GM19193 (cell line): ENCODE results near the gene STXBP6.

Source experiments
- POLR2A ChIP-seq: IDR thresholded peaks from 4 replicates; pipeline ENCODE4 v1.6.1; 2011; ENCODE audit not compliant: insufficient read depth, insufficient read length; ENCODE audit errors: extremely low read depth

STXBP6 gene

DNA sequence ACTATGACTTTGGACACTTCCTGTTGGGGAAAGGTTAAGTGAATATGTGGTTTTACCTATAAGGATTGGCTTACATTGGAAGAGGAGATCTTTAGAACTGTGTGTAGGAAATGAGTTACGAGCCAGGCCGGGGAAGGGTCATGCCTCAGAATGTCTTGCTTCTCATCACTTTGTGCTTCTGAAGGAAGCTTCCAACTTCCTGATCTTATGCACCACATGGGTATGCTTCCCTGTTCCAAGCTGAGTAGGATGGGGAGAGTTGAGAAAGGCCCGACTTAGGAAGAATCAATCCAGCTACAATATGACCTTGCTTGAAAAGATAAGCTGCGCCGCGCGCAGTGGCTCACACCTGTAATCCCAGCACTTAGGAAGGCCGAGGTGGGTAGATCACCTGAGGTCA, 59.9 kb downstream of the STXBP6 start:
- no peak for TF ChIP-seq POLR2A

DNA sequence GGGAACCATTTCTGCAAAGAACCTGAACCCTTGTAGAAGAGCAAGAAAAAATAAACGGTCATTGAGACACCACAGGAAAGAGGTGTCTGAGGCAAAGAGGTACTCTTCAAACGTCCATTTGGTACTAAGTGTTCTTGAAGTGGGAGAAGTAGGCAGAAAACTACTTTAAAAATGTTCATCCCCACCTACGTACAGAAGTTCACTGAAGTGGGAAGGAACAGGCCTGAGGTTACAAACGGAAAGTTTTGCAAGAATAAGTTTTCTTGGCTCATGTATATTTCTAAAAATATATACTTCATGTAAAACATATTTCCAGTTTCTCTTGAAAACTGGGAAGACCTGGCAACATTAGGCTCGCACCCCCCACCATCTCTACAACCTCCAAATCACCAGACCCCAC, 61.2 kb downstream of the STXBP6 start:
- no peak for TF ChIP-seq POLR2A

- TF ChIP-seq POLR2A = no peak
Observed at GRCh38 chr14:24986206-24986893, 63.6 kb downstream of the STXBP6 start.

- no peak for TF ChIP-seq POLR2A
Observed at GRCh38 chr14:24984846-24985589, 64.9 kb downstream of the STXBP6 start.

DNA sequence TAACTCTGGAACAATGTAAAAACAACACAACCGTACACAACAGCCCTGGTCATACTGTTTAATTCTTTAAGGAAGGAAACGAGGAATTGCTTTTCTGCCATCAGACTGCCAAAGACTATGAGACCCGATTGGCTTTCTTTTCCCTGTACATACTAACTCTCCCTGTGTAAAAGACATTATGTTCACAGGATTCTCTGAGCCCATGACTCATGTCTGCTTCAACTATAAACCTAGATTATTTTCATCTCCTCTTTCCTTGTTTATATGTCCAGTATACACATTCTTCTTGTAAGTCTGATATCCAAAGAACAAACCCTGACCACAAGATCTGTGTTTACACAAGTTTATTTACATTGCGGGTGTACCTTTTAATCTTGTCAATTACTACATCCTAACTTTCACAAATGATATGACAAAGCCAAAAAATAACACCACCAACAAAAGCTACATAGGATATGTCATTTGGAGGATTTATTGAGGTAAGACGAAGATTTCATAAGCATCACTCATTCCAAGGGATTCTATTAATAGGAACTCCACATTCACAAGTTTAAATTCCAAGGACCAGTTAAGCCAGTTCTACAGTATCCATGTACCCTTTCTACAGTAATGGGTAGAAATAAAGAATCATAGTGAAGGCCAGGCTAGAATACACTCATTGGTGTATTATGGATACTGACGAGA, 67.3 kb downstream of the STXBP6 start:
- no peak for TF ChIP-seq POLR2A

GRCh38 chr14:24979725-24980239, 70.2 kb downstream of the STXBP6 start:
- no peak for TF ChIP-seq POLR2A

DNA sequence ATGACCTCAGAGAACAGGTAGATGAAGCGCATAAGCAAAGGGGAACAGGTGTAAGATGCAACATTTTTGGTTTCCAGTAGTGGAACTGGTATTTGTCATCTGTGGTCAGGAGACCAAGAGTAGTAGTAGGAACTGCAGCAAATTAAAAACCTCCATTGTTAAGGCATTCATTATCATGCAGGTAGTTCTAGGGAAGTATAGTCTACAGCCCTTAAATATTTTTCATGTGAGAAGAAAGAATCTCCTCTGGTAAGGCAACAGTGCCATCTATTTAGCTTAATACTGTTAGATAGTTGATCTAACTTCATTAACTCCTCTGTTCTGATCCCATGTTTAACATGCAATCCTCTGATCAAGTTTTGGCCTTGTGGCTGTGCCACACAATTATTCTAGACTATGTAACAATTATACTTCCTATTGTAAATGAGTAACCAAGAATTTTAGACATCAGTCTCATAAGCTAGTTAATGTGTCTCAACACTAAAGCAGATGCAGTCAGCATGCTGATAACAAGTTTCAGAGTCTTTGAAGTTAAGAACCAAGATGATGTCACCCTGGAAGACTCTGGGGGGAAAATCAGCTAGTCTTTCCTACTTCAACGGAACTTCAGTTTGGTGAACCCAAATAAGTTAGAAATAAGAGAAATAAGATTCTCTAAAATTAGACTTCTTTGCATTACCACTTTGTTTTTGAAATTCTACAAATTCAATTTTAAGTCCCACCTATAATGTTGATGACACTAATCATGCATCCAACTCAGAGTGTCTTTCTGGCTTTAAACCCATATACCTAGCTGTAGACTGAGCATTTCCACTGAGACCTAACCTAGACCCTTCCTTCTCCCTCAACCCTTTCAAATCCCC, 70.9 kb downstream of the STXBP6 start:
- no peak for TF ChIP-seq POLR2A

DNA sequence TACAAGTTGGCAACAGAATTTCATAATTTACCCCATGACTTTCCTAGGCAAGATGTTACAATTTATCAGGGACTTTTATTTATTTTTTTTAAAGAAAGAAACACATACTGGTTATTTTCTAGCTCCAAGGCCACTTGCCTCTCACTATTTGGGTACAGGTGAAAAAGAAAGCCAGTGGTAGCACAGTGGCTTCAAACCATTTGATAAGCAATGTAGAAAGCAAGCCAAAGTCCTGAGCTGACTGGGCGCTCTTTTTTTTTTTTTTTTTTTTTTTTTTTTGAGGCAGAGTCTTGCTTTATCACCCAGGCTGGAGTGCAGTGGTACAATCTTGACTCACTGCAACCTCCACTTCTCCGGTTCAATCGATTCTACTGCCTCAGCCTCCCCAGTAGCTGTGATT, 73.3 kb downstream of the STXBP6 start:
- TF ChIP-seq POLR2A = no peak

DNA sequence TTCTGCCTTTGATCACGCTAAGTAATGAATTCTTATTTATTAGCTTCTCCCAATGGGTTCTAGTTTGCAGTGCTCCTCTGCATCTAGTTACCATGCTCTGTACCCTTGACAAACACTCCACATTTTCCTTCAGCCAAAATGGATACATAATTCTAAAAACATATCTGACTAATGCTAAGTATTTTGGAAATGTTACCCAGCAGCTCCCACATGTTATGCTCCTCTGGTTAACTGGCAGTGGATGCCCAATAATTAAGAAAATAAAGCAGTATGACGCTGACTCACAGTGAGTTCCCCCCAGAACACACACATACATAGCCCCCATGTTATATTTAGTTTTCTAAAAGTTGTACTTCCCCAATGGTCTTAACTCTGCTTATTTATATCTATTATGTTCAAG, 74.6 kb downstream of the STXBP6 start:
- TF ChIP-seq POLR2A = no peak

DNA sequence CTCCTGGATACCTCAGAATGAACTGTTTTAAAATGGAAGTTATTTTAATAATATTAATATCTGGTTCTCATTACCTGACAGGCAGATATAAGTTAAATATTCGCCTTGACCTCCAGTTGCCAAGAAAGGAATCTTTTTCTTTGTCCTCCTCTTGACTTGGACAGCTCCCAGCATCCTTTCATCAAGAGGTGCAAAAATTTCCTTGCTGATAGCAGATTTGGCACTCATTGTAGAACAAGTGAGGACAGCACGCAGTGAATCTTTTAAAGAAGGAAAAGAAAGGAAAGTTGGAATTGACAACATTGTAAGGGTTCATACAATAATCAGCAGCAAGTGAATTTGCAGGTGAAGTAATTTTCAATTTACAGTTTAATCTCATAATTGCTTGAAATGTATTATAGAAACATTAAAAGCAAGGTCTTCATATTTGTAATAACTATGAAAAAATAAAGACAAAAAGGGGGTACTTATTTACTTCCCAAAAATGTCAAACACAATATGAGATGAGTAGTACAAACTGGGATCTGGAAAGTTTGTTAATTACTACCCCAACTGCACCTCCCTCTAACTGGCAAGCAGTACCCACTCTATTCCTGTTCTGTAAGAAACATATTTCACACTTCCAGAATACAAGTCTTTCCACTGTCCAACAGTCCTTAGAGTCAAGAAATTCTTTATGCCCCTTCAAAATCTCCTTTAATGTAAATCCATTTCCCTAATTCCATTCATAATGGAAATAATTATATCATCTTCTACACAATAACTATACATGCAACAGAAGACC, 75.2 kb downstream of the STXBP6 start:
- no peak for TF ChIP-seq POLR2A

DNA sequence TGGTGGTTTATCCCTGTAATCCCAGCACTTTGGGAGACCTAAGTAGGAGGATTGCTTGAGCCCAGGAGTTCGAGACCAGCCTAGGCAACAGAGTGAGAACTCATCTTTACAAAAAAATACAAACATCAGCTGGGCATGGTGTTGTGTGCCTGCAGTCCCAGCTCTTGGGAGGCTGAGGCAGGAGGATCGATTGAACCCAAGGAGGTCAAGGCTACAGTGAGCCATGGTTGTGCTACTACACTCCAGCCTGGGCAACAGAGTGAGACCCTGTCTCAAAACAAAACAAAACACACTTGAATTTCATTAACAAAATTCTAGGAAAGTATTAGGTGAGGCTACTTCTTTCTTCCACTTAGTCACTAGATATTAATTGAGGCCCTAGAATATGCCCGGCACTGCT, 77.1 kb downstream of the STXBP6 start:
- no peak for TF ChIP-seq POLR2A

- no peak for TF ChIP-seq POLR2A
Observed at GRCh38 chr14:24971255-24971654, 78.7 kb downstream of the STXBP6 start.

- no peak for TF ChIP-seq POLR2A
Observed at GRCh38 chr14:24966579-24966964, 83.4 kb downstream of the STXBP6 start.
